Measurements from ENCODE around the gene MRFAP1.

MRFAP1 gene

DNA sequence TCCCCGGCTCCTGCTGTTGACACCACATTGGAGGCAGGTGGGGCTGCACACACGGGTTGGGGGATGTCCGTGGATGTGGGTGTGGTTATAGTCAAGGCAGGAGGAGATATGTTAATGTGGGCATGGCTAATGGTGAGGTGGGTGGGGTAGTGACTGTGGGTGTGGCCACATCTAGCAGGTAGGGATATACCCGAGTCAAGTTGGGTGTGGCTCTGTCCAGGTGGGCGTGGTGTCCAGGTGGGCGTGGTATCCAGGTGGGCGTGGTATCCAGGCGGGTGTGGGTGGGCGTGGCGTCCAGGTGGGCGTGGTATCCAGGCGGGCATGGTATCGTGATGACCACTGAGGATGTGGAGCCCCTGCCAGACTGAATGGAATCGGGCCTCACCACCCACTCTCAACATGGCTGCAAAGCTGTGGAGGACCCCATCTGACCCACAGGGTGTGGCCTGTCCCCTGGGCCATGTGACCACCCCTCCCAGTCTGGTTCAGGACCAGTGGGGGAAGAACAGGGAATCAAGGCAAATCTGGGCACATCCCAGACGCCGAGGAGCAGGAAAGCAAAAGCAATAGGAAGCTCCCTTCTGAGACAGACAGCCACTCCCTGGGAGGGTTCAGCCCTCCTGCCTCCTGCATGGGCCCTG is 44.5 kb upstream of the MRFAP1 start:
- Histone ChIP-seq H3K36me3 (replicated peaks; ENCODE audit: insufficient read depth, low read length) (no peaks in the 10 kb centered on the region), H3K9me3 (replicated peaks; ENCODE audit: insufficient read depth, low read length) (no peaks in the 10 kb centered on the region), H2AFZ (ENCODE audit: low read length) (no peak overlapping the region), H3K27me3 (replicated peaks; ENCODE audit: insufficient read depth, low read length) (no peaks in the 10 kb centered on the region), H3K9me2 (replicated peaks; ENCODE audit: insufficient read depth, low read length) (no peaks in the 10 kb centered on the region), H3K79me2 (ENCODE audit: low read length) (no peaks in the 10 kb centered on the region), H3K4me3 (ENCODE audit: low read length) (no peak overlapping the region), H3K9ac (ENCODE audit: low read length) (no peak overlapping the region), H3F3A (ENCODE audit: insufficient read depth, low read length) (no peaks in the 10 kb centered on the region), H3K27ac (ENCODE audit: low read length) (no peak overlapping the region), H4K20me1 (ENCODE audit: insufficient read depth, low read length) (no peaks in the 10 kb centered on the region), H3K4me1 (ENCODE audit: low read length) (no peaks in the 10 kb centered on the region), H3K4me2 (ENCODE audit: low read depth, low read length) (no peak overlapping the region)
- no peak for DNase-seq
- TF ChIP-seq EZH2phosphoT487 (IDR thresholded peaks at IDR 0.05; ENCODE audit: low read length), result no peak
- no peak for TF ChIP-seq CTCF (IDR thresholded peaks at IDR 0.05; ENCODE audit: low read length)
- TF ChIP-seq EZH2 (optimal IDR thresholded peaks at IDR 0.05; ENCODE audit: low read depth, low read length), result no peak

DNA sequence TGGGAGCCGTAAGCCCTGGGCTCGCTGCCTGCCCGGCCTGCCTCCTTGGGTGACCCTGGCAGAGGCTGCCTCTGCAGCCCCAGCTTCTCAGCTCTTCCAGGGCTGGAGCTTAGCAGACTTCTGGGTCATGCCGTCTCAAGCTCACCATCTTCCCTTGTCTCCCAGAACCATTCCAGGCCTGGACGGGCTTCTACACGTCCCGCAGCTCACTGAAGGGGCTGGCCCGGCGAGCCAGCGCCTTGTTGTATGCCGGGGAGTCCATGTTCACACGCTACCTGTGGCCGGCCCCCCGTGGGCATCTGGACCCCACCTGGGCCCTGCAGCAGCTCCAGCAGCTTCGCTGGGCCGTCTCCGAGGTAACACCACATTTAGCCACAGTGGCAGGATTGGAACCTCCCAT is 43.5 kb upstream of the MRFAP1 start:
- no peaks in the 10 kb centered on the region for H3K79me2 ChIP-seq (ENCODE audit: low read length)
- no peaks in the 10 kb centered on the region for H3K4me1 ChIP-seq (ENCODE audit: low read length)
- H3K4me3 ChIP-seq (ENCODE audit: low read length), result no peak overlapping the region
- no peaks in the 10 kb centered on the region for H3K9me2 ChIP-seq (replicated peaks; ENCODE audit: insufficient read depth, low read length)
- no peak for DNase-seq
- H3K4me2 ChIP-seq (ENCODE audit: low read depth, low read length), result no peak overlapping the region
- H3K27ac ChIP-seq (ENCODE audit: low read length), result no peak overlapping the region
- H3K9ac ChIP-seq (ENCODE audit: low read length), result no peak overlapping the region
- H3K27me3 ChIP-seq (replicated peaks; ENCODE audit: insufficient read depth, low read length), result no peaks in the 10 kb centered on the region
- no peaks in the 10 kb centered on the region for H4K20me1 ChIP-seq (ENCODE audit: insufficient read depth, low read length)
- H3F3A ChIP-seq (ENCODE audit: insufficient read depth, low read length), result no peaks in the 10 kb centered on the region
- no peaks in the 10 kb centered on the region for H3K36me3 ChIP-seq (replicated peaks; ENCODE audit: insufficient read depth, low read length)
- no peak overlapping the region for H2AFZ ChIP-seq (ENCODE audit: low read length)
- H3K9me3 ChIP-seq (replicated peaks; ENCODE audit: insufficient read depth, low read length), result no peaks in the 10 kb centered on the region
- no peak for TF ChIP-seq EZH2 (optimal IDR thresholded peaks at IDR 0.05; ENCODE audit: low read depth, low read length)
- no peak for TF ChIP-seq EZH2phosphoT487 (IDR thresholded peaks at IDR 0.05; ENCODE audit: low read length)
- no peak for TF ChIP-seq CTCF (IDR thresholded peaks at IDR 0.05; ENCODE audit: low read length)

- H3F3A ChIP-seq (ENCODE audit: insufficient read depth, low read length), result no peaks in the 10 kb centered on the region
- H3K27ac ChIP-seq (ENCODE audit: low read length), result no peak overlapping the region
- H3K4me2 ChIP-seq (ENCODE audit: low read depth, low read length), result no peak overlapping the region
- H3K4me1 ChIP-seq (ENCODE audit: low read length), result no peaks in the 10 kb centered on the region
- no peak for TF ChIP-seq EZH2phosphoT487 (IDR thresholded peaks at IDR 0.05; ENCODE audit: low read length)
- TF ChIP-seq CTCF (IDR thresholded peaks at IDR 0.05; ENCODE audit: low read length), result no peak
- no peak for TF ChIP-seq EZH2 (optimal IDR thresholded peaks at IDR 0.05; ENCODE audit: low read depth, low read length)
- no peaks in the 10 kb centered on the region for H3K9me2 ChIP-seq (replicated peaks; ENCODE audit: insufficient read depth, low read length)
- no peaks in the 10 kb centered on the region for H3K36me3 ChIP-seq (replicated peaks; ENCODE audit: insufficient read depth, low read length)
- no peak overlapping the region for H3K9ac ChIP-seq (ENCODE audit: low read length)
- DNase-seq, result no peak
- H2AFZ ChIP-seq (ENCODE audit: low read length), result no peak overlapping the region
- H3K27me3 ChIP-seq (replicated peaks; ENCODE audit: insufficient read depth, low read length), result no peaks in the 10 kb centered on the region
- no peak overlapping the region for H3K4me3 ChIP-seq (ENCODE audit: low read length)
- no peaks in the 10 kb centered on the region for H4K20me1 ChIP-seq (ENCODE audit: insufficient read depth, low read length)
- no peaks in the 10 kb centered on the region for H3K9me3 ChIP-seq (replicated peaks; ENCODE audit: insufficient read depth, low read length)
- H3K79me2 ChIP-seq (ENCODE audit: low read length), result no peaks in the 10 kb centered on the region
These were observed 42.4 kb upstream of the MRFAP1 start for GRCh38 chr4:6598127-6598526.
